Stimulated activated CD8-positive, alpha-beta memory T cell treated with anti-CD3 and anti-CD28 coated beads, Interleukin-15, amount 100 ng/mL, for 1 hour (primary cell): ENCODE measurements around the gene EBP.

Experiments used
- DNase-seq: peaks from one replicate; pipeline ENCODE4 v3.0.0-alpha.2; 2020; ENCODE audit warnings: low read depth

EBP gene

DNA sequence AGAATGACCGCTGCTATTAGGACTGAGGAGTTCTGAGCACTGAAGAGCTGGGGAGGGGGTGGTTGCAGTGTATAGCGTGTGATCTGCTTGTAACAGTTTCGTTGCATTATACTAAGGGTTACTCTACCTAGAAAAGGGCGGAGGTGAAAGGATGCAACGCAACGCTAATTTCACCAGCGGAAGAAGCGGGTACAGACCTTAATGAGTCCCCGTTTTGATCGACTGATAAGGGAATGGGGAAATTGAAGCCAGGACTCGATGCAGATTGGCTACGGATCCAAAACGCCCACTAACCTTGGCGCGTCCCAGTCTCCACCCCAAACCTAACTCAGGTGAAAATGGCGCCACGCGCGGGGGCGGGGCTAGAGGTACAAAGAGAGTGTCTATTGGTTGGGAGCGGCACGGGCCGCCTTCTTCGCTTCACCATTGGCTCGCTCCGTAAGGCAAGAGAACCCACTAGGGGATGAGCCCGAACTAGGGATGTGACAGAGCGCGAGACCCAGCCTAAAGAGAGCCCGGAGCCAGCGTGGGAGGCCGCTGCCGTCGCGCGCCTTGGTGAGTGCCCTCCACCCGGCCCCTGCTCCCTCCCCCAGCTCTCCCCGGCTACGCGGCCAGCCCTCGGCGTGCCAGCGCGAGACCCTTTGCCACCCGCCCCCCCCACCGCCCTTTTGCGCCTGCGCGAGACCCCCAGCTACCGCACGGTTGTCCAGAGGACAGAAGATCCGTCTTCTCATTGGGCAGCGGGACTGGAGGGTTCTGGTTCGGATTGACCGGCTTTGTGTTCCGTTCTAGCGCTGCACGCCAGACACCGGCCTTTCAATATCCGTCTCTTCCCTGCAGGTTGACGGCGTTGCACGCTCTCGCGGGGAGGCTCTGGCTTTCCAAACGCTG lies at the start of gene EBP:
Gene EBP (plus strand): TSS at position 456 of the 891 bp plus-strand sequence. CDS start 1,964 bp downstream, outside the sequence.
- DNase-seq = peak; percentile 82

DNA sequence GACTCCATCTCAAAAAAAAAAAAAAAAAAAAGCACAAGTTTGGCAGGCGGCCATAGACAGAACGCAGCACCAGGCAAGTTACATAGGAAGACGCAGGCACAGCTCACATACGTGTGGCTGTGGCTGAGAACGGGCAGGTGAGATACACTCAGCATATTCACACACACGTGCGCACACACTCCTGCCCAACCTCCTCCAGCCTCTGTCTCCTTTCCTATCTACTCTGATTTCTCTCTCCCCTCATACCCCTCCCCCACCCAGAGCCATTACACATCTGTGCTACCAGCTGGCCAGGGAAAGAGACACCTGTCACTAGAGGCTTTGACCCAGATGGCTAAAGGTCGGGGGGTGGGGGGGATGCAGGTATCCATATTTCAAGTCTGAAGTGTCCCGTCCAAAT lies 49.4 kb upstream of the EBP start:
- no peak for DNase-seq

DNA sequence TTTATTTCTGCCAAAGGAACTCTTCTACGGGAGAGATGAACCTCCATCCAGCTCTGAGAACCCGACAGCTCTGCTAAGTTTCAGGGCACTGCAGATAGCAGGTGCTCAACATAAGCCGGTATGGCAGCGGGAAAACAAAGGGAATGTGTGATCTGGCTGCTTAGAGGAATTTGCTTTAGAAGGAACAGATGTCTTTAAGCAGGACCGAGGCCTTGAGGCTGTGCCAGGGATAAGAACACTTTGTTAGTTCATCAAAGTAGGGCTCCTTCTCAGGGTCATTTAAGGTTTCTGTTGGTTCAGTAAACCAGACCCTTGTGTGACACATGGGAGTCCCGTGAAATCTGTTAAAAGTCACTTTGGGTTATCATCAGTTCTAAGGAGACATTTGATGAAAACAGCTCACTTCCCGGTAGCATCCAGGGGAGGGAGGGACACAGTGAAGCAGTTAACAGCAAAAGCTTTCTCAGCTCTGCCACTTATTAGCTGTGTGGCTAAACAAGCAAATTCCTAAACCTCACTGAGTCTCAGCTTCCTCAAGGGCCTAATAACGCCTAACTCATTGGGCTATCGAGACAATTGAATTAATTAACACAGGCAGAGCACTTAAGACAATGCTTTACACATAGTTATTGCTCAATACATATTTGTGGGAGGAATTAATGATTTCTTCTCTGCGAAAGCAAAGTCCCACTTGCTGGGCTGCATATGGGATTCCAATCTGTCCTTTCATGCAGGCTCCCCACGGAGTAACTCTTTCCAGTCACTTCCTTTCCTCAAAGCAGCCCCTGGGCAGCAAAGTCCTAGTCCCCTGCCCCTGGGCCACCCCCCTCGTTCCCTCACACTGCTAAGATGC lies 48.5 kb upstream of the EBP start:
- DNase-seq = no peak

DNA sequence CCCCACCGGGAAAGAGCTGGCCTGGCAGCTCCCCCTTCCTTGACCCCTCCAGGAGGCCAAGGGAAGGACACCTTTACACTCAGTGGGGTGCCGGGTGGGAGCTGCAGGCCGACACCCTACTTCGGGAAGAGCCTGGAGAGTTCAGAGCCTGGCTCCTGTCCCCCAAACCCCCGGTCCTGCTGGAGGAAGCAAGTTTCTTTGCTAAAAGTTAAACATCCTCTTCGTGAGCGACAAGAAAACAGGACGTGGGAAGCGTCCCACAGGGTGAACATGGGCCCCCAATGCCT lies 48.0 kb upstream of the EBP start:
- DNase-seq = no peak

DNA sequence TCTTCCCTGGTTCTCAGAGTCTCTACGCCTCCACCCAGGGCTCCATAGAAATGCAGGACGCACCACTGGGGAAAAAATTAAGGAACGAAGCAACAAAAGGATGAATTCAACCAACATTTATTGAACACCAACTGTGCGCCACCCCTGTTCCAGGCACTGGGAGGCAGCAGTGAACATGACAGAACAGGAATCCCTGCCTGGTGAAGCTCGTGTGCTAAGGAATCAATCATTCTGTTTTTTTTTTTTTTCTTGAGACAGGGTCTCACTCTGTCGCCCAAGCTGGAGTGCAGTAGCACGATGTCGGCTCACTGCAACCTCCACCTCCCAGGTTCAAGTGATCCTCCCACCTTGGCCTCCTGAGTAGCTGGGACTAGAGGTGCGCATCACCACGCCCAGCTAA lies 47.5 kb upstream of the EBP start:
- no peak for DNase-seq

DNA sequence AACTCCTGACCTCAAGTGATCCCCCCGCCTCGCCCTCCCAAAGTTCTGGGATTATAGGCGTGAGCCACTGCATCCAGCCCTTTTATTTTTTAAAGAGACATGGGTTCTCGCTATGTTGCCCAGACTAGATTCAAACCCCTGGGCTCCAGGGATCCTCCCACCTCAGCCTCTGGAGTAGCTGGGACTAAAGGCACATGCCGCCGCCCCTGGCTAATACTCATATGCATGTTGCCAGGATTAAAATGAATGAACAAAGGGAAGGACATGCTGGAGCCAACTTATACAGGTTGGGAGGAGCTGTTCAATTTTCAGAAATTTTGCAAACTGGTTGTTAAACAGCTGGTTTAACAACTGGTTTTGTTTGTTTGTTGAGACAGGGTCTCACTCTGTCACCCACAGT lies 47.0 kb upstream of the EBP start:
- DNase-seq = no peak

DNA sequence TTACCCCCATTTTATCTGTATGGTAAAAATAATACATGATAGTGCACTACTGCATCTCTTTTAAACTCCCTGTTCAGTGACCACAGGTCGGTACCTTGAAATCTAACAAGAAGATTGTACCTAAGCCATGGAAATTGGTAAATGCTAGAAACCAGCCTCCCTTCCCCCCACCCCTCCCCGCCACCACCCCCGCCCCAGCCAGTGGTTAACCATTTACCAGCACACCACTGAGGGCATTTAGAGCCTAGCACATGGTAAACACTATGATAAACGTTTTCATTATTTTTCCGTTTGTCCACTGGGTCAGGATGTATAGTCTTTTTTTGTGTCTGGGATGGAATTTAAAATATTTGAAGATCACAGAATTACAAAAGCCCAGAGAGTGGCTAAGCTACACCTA lies 46.3 kb upstream of the EBP start:
- DNase-seq = no peak

DNA sequence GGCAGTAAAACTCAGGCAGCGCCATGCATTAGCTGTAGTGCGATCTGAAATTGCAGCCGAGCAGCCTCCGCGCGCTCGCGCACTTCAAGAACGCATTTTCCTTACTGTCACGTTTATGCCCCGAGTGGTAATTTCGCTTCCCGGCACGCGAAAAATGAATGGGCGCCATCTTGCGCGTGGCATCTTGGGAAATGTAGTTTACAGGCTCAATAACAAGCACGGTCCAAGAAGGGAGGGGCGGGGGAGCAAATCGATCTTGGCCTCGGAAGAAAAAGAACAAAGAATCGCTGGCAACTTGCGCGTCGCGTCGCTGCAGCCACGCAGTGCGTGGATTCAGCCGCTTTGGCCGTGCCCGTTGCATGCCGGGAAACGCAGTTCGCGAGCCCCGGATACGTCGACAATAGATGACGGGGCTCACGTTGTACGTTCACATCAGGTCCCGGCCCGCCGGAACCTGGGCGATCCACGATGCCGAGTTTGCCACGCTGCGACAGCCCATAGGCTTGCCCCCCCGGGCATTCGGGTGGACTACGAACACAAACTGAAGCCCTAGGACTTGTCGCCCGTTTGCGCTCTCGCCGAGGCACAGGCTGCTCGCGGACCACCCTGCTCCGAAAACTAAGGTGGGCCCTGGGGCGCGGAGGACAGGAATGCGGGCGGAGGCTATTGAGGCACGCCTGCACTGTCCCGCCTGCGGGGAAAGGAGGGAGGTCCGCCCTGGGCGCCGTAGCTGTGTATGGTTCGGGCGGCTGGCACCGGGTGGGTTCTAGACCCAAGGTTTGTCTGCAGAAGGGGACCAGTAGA lies 45.6 kb upstream of the EBP start, which contains the start of gene FTSJ1:
Gene FTSJ1 (plus strand): TSS at position 426 of the 804 bp plus-strand sequence. CDS start 1,849 bp downstream, outside the sequence.
- DNase-seq = peak; percentile 72

DNA sequence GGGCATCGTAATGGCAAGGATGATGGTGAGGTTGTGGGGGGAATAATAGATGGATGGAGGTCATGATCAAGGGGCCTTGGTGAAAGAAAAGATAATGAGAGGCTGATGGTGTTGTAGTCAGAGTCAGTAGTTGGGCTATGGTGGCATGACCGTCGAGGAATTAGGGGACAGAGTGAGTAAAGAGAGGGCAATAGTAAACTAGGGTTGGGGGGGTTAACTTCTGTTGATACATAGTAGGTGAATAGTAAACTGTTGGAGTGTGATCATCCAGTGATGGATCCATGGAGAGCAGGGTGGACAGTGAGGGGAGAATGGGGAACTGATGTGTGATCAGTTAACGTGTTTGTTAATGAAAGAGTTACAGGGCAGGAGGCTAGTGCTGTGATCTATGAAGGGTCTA lies 44.7 kb upstream of the EBP start:
- no peak for DNase-seq

DNA sequence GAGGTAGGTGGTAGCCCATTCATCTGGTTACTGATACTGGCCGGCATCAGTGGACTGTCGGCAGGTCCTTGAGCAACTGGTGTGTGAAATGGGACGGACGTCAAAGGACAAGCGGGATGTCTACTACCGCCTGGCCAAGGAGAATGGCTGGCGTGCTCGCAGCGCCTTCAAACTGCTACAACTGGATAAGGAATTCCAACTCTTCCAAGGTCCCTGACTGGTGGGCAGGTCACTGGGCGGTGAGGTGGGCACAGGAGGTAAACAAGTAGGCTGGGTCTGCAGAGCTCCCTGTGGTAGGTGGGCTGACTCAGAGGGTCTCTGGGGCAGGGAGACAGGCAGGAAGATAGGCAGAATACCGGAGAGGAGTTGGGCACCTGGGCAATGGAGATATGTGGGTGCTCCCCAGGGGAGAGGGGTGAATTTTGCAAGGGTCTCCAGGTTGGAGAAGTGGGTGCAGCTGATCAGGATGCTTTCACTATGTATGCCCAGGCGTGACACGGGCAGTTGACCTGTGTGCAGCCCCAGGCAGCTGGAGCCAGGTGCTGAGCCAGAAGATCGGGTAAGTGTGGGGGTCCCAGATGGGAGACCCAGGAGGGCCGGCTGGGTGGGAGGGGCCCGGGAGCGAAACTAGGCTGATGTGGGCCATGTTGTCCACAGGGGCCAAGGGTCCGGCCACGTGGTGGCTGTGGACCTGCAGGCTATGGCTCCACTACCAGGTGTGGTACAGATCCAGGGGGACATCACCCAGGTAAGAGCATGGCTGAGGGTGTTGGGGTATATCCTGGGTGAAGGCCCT lies 43.5 kb upstream of the EBP start:
- no peak for DNase-seq

DNA sequence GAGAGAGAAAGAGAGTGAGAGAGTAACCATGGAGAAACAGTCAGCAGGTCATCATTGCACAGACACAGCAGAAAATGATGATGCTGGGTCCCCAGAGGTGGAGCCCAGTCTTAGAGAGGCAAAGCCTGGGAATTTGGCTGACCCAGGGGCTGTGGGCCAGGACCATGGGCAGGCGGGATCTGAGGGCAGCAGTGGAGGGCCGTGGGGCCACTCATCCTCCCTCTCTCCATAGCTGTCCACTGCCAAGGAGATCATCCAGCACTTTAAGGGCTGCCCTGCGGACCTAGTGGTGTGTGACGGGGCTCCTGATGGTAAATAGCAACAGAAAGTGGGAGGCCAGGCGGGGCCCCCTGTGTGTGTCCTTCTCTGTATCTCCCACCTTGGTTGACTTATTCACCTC lies 42.8 kb upstream of the EBP start:
- no peak for DNase-seq

DNA sequence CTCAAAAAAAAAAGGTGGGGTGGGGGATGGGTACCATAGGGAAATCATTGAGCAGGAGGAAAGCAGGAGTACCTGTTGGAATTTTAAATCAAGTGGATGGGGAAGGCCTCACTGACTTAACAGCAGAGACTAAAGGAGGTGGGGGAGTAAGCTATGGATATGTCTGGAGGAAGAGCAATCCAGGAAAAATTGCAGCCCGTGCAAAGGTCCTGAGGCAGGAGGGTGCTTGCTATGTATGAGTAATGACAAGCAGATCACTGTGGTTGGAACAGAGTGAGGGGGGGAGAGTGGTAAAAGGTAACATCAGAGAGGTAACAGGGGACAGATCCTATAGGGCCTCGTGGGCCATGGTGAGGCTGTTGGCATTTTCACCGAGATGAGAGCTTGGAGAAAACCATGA lies 41.5 kb upstream of the EBP start:
- DNase-seq = no peak

DNA sequence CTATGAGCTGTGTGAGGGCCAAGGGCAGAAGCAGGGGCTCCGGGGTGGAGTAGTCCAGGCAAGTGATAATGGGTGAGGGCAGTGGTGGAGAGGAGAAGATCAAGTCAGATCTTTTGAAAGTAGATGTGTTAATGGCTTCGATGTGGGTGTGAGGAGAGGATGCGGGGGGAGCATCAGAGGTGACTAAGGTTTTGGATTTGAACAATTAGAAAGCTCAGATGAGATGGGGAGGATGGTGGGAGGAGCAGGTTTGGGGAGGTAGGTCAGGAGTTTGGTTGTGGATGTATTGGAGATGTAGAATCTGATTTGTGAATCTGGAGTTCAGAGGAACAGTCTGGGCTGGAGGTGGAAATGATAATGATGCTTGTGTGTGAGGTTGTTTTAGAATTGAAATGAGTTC lies 41.0 kb upstream of the EBP start:
- no peak for DNase-seq

DNA sequence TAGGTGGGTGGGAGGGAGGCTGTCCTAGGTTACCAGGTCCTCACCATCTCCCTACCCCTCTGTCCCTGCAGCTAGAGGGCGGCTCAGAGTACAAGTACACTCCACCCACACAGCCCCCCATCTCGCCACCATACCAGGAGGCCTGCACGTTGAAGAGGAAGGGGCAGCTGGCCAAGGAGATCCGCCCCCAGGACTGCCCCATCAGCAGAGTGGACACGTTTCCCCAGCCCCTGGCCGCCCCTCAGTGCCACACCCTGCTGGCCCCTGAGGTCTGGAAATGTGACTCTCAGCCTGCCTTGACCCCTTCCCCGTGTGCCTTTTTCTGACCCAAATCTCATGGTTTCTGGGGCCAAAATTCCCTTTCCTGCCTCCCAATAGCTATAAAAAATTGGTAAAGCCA lies 39.1 kb upstream of the EBP start:
- DNase-seq = no peak

DNA sequence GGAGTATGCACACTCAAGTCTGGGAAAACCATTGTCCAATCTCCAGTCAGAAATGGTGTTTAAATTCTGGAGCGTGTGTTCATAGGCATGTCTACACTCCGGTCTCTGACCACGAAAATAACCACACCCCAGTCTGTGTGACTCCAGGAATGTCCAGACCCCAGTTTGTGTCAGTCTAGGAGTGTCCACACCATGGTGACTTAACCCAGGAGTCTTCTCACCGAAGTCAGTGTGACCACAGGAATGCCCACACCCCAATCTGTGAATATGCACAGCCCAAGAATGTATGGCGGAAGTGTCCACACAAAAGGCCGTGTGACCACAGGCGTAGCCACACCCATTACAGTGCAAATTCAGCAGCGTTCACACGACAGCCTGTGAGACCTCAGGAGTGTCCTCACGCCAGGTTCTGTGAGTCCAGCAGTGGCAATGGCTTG lies 34.2 kb upstream of the EBP start:
- no peak for DNase-seq

DNA sequence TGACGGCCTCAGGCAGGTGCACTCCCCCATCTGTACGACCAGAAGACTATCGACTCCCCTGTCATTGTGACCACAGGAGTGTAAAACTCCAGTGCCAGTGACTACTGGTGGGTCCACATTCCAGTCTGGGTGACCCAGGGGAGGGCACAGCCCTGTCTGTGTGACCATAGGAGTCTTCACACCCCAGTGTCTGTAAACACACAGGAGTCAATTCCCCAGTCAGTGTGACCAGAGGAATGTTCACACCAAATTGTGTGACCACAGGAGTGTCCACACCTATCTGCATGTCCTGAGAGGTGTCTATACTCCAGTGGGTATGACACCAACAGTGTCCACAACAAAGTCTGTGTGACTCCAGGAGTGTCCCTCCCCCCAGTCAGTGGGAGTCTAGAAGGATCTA lies 33.6 kb upstream of the EBP start:
- DNase-seq = no peak

DNA sequence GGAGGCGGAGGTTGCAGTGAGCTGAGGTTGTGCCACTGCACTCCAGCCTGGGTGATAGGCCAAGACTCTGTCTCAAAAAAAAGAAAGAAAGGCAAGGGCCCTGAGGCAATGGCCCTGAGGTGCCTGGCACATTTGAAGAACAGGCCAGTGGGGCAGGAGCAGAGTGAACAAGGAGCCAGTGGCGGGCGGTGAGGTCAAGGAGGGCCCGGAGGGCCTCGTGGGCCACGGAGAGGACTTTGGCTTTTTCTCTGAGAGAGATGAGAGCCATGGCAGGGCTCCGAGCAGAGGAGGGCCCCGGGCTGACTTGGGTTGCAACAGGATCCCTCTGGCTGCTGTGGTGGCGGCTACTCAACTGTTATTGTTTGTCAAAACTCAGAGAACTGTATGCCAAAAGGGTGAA lies 32.3 kb upstream of the EBP start:
- DNase-seq = no peak

DNA sequence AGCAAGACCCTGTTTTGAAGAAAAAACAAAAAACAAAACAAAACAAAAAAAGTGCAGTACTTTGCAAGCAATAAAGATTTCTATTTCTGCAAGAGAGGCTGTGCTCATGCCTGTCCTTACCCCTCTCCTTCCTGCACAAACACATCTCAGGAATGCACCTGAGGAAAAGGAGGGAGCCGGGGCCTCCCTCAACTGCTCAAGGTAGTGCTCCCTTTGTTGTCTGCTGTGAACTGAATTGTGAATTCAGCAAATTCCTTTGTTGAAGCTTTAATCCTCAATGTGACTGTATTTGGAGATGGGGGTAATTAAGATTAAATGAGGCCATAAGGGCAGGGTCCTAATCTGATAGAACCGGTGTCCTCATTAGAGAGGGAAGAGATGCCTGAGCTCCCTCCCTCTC lies 31.7 kb upstream of the EBP start:
- DNase-seq = no peak

DNA sequence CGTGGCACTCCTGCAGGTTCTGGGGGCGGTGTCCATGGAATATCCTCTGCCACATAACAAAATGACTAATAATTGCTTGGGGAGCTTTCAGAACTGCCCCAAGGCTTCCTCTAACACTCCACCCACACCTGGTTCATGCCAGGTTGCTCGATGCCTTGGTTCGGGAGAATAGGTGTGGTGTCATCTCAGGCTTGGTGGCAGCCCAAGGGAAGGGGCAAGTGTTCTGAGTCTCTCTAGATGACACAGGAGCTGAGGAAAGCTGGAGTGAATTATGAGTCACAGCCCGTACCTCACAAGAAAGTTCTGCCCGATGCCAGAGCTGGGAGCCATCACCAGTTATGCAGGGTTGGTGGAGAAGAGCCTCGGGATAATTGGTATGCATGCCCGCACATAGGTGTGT lies 30.9 kb upstream of the EBP start:
- DNase-seq = no peak

DNA sequence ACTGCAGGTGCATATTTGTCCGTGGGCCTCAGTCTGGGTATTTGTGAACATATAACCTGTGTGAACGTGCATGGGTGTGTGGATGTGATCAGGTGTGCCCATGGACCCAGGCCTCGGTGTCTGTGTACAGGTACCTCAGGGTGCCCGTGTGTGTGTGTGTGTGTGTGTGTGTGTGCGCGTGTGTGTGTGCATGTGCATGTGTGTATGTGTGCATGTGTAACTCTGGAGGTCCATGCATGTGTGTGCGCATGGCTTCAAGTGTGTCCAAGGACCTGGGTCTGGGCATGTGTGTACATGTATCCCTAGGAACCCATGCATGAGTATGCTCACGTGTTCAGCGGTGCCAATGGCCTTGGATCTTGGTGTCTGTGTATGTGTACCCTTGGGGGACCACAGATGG lies 29.8 kb upstream of the EBP start:
- DNase-seq = no peak

DNA sequence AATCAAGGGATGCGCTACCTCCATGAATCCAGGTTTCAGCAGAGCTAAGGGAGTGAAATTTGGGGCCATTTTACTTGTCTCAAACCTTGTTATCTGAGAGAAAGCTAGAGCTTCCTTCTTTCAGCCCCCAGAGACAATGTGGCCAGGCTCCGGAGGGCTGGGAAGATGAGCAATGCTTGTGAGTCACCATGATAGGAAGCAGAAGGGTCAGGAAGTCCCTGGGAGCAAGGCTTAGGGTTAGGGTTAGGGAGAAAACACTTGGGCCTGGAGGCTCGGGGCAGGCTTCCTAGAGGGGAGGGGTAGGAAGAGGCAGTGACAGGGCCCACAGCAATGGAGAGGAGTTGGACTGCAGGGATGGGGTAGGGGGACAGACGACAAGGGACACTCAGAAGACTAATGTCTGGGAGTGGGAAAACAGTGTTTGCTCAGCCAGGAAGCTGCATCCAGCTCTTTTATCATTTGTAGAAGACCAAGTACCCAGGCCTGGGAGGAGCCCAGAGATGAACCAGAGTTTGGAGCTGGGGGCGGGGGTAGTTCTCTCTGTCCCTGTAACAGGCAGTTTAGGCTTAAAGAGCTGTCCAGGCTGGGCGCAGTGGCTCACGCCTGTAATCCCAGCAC lies 29.2 kb upstream of the EBP start:
- no peak for DNase-seq
